NCI-H1436 treated with DMSO at 0.1 percent for 48 hours (cell line): ENCODE results near the gene PKNOX2.

ENCODE experiments used
- DNase-seq: peaks from one replicate; lab custom pipeline; 2025; lab: John Stamatoyannopoulos, UW

PKNOX2 gene

GRCh38 chr11:125155100-125155444 is 9.5 kb upstream of the PKNOX2 start:
- DNase-seq, result no peak

GRCh38 chr11:125155767-125156166 is 8.8 kb upstream of the PKNOX2 start:
- no peak for DNase-seq

DNA sequence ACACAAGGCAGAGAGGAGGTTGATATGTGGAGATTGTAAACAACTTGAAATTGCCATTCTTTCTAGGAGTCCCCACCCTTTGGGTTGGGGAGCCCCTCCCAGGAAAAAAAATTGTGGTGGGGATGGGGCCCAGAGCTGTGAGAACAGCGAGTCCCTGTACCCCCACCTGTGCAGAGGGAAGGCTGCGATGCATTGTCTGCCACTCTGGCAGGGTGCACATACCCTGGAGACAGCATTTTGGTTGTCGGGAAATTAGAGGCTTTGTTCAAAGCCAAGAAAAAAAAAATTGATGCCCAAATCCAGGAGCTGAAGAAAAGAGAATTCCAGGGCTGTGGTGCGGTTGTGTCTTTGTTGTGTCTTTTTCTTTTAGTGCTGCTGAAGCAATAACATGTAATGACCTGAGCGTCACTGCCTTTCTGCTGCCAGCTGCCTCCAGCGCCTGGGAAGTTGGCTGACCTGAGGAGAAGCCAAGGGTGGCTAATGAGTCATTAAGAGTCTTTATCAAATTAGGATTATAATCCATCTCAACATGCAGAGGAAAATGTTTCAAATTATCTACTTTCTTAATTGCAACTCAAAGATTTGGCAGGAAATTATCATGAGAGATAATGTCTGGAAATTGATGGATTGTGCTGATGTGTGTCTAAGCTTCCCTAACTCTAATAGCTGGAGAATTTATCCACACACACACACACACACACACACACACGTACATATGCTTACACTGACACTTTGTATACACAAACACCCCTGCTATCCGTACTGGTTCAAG is 8.0 kb upstream of the PKNOX2 start:
- no peak for DNase-seq

DNA sequence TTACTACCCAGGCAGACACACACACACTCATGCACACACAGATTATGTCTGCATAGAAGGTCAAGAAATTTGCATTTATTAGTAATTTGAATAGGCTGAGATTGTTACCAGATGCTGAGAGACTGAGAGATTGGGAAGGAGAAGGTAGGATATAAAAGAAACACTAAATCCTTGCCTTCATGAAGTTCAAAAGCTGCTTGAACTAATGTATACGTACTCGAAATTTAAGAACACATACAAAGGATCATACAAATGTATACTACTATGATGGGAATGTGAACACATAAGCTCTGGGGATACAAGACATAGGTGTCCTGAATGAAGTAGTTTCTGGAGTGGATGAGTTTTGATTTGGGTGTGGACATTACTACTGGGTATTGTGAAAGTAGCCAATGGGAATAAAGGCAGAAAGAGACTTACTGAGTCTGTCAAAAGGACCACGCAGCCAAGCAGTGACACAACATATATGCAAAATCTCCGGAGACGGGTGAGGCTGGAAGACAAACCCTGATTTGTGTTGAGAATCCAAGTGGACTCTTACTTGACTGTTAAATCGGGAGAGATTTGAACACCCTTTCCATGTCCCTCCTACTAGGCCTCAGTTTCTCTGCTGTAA is 7.3 kb upstream of the PKNOX2 start:
- DNase-seq, result no peak

- no peak for DNase-seq
These were observed 6.4 kb upstream of the PKNOX2 start for GRCh38 chr11:125157953-125158680.

DNA sequence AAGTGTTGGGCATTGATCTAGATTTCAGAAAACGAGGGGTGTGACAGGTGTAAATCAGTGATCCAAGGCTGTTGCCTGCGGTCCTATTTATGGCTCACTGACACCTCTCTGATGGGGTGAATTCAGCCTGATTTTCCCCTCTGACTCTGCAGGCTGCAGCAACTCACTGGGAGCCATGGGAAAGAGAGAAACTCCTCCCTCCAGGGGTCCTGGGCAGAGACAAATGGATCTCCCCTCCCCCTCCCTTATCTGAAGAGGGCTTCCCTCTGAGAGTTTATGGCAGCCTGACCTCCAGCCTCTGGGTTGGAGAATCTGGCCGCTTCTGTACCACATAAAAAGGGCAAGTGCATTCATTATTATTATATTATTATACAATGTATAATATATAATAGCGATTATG is 1.8 kb upstream of the PKNOX2 start:
- no peak for DNase-seq

- DNase-seq, result no peak
These were observed 1.0 kb upstream of the PKNOX2 start for GRCh38 chr11:125163431-125164063.

- DNase-seq, result no peak
These were observed 495 bp upstream of the PKNOX2 start for GRCh38 chr11:125164091-125164421.

- DNase-seq, result no peak
These were observed 726 bp downstream of the PKNOX2 start for GRCh38 chr11:125165111-125165842.

- DNase-seq, result no peak
These were observed 1.6 kb downstream of the PKNOX2 start for GRCh38 chr11:125165843-125166763.

DNA sequence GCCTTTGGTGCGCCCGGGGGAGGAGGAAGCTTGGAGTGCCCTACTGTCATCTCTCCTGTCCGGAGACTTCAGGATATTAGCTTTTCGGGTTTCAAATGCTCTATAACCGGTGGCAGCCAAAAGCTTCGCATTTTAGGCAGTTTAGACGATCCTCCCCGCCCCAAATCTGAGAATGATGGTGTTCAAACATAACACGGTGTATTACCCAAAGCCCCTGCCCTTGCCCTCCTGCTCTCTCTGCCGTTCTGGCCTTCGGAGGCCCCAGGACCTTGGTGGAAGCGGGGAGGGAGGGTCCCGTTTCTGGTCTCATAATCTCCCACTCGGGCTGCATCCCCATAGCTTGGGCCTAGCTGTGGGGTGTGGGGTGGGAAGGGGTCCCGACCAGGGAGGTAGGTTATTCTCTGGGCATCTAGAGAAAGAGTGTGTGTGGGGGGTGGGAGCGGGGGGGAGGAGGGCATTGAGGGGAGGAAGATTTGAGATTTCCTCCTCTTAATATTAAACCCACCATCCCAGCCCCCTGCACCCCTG is 2.3 kb downstream of the PKNOX2 start:
- no peak for DNase-seq

DNA sequence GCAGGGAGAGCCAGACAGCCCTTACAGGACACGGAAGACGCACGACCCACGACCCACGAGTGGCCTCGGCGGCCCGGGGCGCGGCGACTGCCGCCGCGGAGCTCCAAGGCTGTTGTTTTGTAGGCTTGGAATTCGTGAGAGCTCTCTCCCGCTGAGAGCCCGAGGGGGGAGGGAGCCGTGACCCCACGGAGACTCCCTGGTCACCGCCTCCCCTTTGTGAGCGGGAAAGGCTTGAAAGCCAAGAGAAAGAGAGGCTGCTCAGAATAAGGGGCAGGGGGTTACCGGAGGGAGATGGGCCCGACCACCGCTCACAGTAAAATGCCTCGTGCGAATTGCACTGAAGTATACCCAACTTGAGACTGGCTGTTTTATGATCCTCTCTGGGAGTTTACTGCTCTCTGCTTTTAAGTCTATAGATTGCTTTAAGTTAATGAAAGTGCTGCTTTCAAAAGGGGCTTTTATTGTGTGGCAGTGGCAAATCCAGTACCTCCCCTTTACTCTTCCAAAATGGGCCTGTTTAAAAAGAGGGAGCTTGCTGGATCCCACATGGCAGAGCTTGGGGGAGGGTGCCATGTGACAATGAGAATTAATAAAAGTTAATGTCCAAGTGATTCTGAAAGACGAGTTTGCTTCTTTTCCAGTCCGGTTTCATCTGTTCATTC is 2.9 kb downstream of the PKNOX2 start:
- no peak for DNase-seq

- DNase-seq, result no peak
These were observed 3.6 kb downstream of the PKNOX2 start for GRCh38 chr11:125167954-125168835.

- DNase-seq, result no peak
These were observed 4.4 kb downstream of the PKNOX2 start for GRCh38 chr11:125168918-125169456.

GRCh38 chr11:125170001-125170509 is 5.5 kb downstream of the PKNOX2 start:
- DNase-seq, result no peak

GRCh38 chr11:125170510-125171031 is 6.0 kb downstream of the PKNOX2 start:
- no peak for DNase-seq

GRCh38 chr11:125171974-125172373 is 7.4 kb downstream of the PKNOX2 start:
- DNase-seq, result no peak

- DNase-seq, result no peak
These were observed 8.5 kb downstream of the PKNOX2 start for GRCh38 chr11:125173027-125173426.
